ENCODE measurements around the gene MCTP2. TPM values are rescaled to one million over a fixed set of nuclear protein-coding genes. Genes with fewer than 3 reads are reported as not detected.
"Not testable (repeated sequence)": the region's sequence is repeated elsewhere in the genome, so short reads cannot be mapped to it uniquely, and the experiment has no call there.

The MCTP2 gene
- total RNA-seq, 1 donor from 2014 or later, result 14.1 TPM

GRCh38 chr15:94235041-94235440 is 3.7 kb downstream of the MCTP2 start:
- no peak for DNase-seq (ENCODE audit: low read depth in 2 of 2)

- DNase-seq (ENCODE audit: low read depth in 2 of 2), result no peak
Measured at GRCh38 chr15:94235646-94236045, 4.3 kb downstream of the MCTP2 start.

- no peak for DNase-seq (ENCODE audit: low read depth in 2 of 2)
Measured at GRCh38 chr15:94236608-94237007, 5.2 kb downstream of the MCTP2 start.

GRCh38 chr15:94237903-94238302 is 6.5 kb downstream of the MCTP2 start:
- DNase-seq (ENCODE audit: low read depth in 2 of 2), result no peak

- no peak for DNase-seq (ENCODE audit: low read depth in 2 of 2)
Measured at GRCh38 chr15:94238539-94239118, 7.3 kb downstream of the MCTP2 start.

- DNase-seq (ENCODE audit: low read depth in 2 of 2), result no peak
Measured at GRCh38 chr15:94239474-94239873, 8.1 kb downstream of the MCTP2 start.

GRCh38 chr15:94240480-94240879 is 9.1 kb downstream of the MCTP2 start:
- no peak for DNase-seq (ENCODE audit: low read depth in 2 of 2)

- no peak for DNase-seq (ENCODE audit: low read depth in 2 of 2)
Measured at GRCh38 chr15:94242257-94242656, 10.9 kb downstream of the MCTP2 start.

GRCh38 chr15:94243003-94243402 is 11.6 kb downstream of the MCTP2 start:
- not testable (repeated sequence) for DNase-seq (ENCODE audit: low read depth in 2 of 2)

GRCh38 chr15:94243418-94243817 is 12.1 kb downstream of the MCTP2 start:
- DNase-seq (ENCODE audit: low read depth in 2 of 2), result no peak

- no peak for DNase-seq (ENCODE audit: low read depth in 2 of 2)
Measured at GRCh38 chr15:94246016-94246415, 14.7 kb downstream of the MCTP2 start.

- DNase-seq (ENCODE audit: low read depth in 2 of 2), result no peak
Measured at GRCh38 chr15:94247789-94248638, 16.7 kb downstream of the MCTP2 start.

GRCh38 chr15:94250801-94251200 is 19.4 kb downstream of the MCTP2 start:
- no peak for DNase-seq (ENCODE audit: low read depth in 2 of 2)

- DNase-seq (ENCODE audit: low read depth in 2 of 2), result no peak
Measured at GRCh38 chr15:94252223-94252766, 20.9 kb downstream of the MCTP2 start.

GRCh38 chr15:94252906-94253491 is 21.6 kb downstream of the MCTP2 start:
- no peak for DNase-seq (ENCODE audit: low read depth in 2 of 2)

- DNase-seq (ENCODE audit: low read depth in 2 of 2), result no peak
Measured at GRCh38 chr15:94253742-94254141, 22.4 kb downstream of the MCTP2 start.

- peak in 1 of 2 donors; percentile 64 for DNase-seq (ENCODE audit: low read depth in 2 of 2)
Measured at GRCh38 chr15:94255540-94255939, 24.2 kb downstream of the MCTP2 start.

GRCh38 chr15:94256511-94256910 is 25.1 kb downstream of the MCTP2 start:
- DNase-seq (ENCODE audit: low read depth in 2 of 2), result no peak

- DNase-seq (ENCODE audit: low read depth in 2 of 2), result not testable (repeated sequence)
Measured at GRCh38 chr15:94257776-94258175, 26.4 kb downstream of the MCTP2 start.

- DNase-seq (ENCODE audit: low read depth in 2 of 2), result no peak
Measured at GRCh38 chr15:94258246-94258645, 26.9 kb downstream of the MCTP2 start.

GRCh38 chr15:94259121-94259751 is 27.9 kb downstream of the MCTP2 start:
- DNase-seq (ENCODE audit: low read depth in 2 of 2), result no peak

- no peak for DNase-seq (ENCODE audit: low read depth in 2 of 2)
Measured at GRCh38 chr15:94259863-94260262, 28.5 kb downstream of the MCTP2 start.

Measured in lung microvascular endothelial cell (primary cell).